ENCODE data around the gene ZCCHC4.

The ZCCHC4 gene

DNA sequence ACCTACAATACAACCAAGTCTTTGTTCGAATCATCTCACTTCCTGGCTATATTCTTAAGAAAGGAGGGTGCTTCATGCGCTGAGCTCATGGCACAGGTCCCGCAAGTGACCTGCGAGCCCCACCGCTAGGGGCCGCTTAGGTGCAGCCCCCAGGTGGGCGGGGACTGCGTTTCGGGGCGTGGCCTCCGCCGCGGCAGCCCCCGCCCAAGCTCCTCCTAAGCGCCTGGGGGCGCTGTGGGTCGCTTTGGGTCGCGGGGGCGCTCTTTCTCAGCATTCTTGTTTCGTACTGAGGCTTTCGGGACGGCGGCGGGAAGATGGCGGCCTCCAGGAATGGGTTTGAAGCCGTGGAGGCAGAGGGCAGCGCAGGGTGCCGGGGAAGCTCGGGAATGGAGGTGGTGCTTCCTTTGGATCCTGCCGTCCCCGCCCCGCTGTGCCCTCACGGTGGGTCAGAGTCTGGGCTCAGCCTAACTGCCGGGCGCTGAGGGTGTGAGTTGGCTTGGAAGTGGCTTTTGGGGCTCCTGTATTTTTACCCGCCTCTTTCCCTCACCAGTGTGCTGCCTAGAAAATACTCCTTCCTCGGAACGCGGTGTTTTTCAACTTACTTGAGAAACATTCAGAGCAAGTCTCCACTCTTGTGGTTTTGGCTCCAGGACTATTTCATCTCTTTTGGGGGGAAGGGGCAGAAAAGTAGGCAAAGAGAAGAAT lies at the start of gene ZCCHC4 (continued):
- TF ChIP-seq ZNF639 (tag by site-specific recombination; IDR thresholded peaks at IDR 0.05) = peak; percentile 97
- TF ChIP-seq, protein P1, sequence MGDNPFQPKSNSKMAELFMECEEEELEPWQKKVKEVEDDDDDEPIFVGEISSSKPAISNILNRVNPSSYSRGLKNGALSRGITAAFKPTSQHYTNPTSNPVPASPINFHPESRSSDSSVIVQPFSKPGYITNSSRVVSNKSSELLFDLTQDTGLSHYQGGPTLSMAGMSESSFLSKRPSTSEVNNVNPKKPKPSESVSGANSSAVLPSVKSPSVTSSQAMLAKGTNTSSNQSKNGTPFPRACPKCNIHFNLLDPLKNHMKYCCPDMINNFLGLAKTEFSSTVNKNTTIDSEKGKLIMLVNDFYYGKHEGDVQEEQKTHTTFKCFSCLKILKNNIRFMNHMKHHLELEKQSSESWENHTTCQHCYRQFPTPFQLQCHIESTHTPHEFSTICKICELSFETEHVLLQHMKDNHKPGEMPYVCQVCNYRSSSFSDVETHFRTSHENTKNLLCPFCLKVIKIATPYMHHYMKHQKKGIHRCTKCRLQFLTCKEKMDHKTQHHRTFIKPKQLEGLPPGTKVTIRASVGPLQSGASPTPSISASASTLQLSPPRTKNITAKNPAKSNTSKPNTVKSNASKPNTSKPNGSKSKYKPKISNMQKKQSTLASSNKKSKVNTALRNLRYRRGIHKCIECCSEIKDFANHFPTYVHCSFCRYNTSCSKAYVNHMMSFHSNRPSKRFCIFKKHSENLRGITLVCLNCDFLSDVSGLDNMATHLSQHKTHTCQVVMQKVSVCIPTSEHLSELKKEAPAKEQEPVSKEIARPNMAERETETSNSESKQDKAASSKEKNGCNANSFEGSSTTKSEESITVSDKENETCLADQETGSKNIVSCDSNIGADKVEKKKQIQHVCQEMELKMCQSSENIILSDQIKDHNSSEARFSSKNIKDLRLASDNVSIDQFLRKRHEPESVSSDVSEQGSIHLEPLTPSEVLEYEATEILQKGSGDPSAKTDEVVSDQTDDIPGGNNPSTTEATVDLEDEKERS (tag by site-specific recombination; IDR thresholded peaks at IDR 0.05) = no peak
- TF ChIP-seq, protein P2, sequence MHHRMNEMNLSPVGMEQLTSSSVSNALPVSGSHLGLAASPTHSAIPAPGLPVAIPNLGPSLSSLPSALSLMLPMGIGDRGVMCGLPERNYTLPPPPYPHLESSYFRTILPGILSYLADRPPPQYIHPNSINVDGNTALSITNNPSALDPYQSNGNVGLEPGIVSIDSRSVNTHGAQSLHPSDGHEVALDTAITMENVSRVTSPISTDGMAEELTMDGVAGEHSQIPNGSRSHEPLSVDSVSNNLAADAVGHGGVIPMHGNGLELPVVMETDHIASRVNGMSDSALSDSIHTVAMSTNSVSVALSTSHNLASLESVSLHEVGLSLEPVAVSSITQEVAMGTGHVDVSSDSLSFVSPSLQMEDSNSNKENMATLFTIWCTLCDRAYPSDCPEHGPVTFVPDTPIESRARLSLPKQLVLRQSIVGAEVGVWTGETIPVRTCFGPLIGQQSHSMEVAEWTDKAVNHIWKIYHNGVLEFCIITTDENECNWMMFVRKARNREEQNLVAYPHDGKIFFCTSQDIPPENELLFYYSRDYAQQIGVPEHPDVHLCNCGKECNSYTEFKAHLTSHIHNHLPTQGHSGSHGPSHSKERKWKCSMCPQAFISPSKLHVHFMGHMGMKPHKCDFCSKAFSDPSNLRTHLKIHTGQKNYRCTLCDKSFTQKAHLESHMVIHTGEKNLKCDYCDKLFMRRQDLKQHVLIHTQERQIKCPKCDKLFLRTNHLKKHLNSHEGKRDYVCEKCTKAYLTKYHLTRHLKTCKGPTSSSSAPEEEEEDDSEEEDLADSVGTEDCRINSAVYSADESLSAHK (tag by site-specific recombination; IDR thresholded peaks at IDR 0.05) = peak; percentile 39; the same call in 1 of the 2 replicates
- TF ChIP-seq ZBTB7A (tag by site-specific recombination; IDR thresholded peaks at IDR 0.05; ENCODE audit: low read depth) = no peak
- TF ChIP-seq, protein P3, sequence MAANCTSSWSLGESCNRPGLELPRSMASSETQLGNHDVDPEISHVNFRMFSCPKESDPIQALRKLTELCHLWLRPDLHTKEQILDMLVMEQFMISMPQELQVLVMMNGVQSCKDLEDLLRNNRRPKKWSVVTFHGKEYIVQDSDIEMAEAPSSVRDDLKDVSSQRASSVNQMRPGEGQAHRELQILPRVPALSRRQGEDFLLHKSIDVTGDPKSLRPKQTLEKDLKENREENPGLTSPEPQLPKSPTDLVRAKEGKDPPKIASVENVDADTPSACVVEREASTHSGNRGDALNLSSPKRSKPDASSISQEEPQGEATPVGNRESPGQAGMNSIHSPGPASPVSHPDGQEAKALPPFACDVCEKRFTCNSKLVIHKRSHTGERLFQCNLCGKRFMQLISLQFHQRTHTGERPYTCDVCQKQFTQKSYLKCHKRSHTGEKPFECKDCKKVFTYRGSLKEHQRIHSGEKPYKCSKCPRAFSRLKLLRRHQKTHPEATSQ (tag by site-specific recombination; IDR thresholded peaks at IDR 0.05) = peak; percentile 68; the same call in 1 of the 2 replicates
- peak; percentile 97 for TF ChIP-seq YY2 (tag by site-specific recombination; IDR thresholded peaks at IDR 0.05)
- TF ChIP-seq ZNF571 (tag by site-specific recombination; IDR thresholded peaks at IDR 0.05) = no peak
- peak; percentile 97 for TF ChIP-seq ZNF76 (tag by site-specific recombination; IDR thresholded peaks at IDR 0.05; ENCODE audit: borderline replicate concordance, low read depth)
- no peak for TF ChIP-seq PBX3 (CRISPR knock-in tag; IDR thresholded peaks at IDR 0.05)
- no peak for TF ChIP-seq ZNF510 (tag by site-specific recombination; IDR thresholded peaks at IDR 0.05; ENCODE audit: insufficient replicate concordance)
- TF ChIP-seq ZBTB11 (tag by site-specific recombination; conservative IDR thresholded peaks at IDR 0.05; ENCODE audit: low read depth) = peak; percentile 70
- TF ChIP-seq INSM2 (tag by site-specific recombination; IDR thresholded peaks at IDR 0.05) = peak; percentile 90
- TF ChIP-seq ZNF529 (tag by site-specific recombination; IDR thresholded peaks at IDR 0.05; ENCODE audit: insufficient replicate concordance) = no peak
- TF ChIP-seq SP7 (tag by site-specific recombination; IDR thresholded peaks at IDR 0.05) = peak; percentile 82
- peak; percentile 69 for TF ChIP-seq ZNF843 (tag by site-specific recombination; IDR thresholded peaks at IDR 0.05)
- TF ChIP-seq ZSCAN23 (tag by site-specific recombination; IDR thresholded peaks at IDR 0.05) = peak; percentile 77
- peak; percentile 87 for TF ChIP-seq ZNF324 (tag by site-specific recombination; IDR thresholded peaks at IDR 0.05)
- no peak; the same call in 1 of the 2 replicates for TF ChIP-seq KLF10 (tag by site-specific recombination; IDR thresholded peaks at IDR 0.05)
- TF ChIP-seq ZFP69B (tag by site-specific recombination; IDR thresholded peaks at IDR 0.05) = peak; percentile 52; the same call in 1 of the 2 replicates
- no peak for TF ChIP-seq GLI2 (tag by site-specific recombination; IDR thresholded peaks at IDR 0.05; ENCODE audit: borderline replicate concordance, low read depth)
- TF ChIP-seq ZNF146 (tag by site-specific recombination; IDR thresholded peaks at IDR 0.05) = 0 out of 2 replicates have a peak, but pooled peaks have one; percentile 17
